IMR-90 (cell line): ENCODE data around the gene PELI3.

Experiments
- CHD1 ChIP-seq: IDR thresholded peaks from 2 replicates; pipeline ENCODE4 v1.6.1; 2012; ENCODE audit warnings: low read depth, low read length, improper control_type of control experiment
- CTCF ChIP-seq: conservative IDR thresholded peaks from 2 replicates; pipeline ENCODE4 v1.5.1; 2012; ENCODE audit warnings: mild to moderate bottlenecking, low read depth, low read length, improper control_type of control experiment
- ELK1 ChIP-seq: fragments of 150-350 bp; IDR thresholded peaks from 2 replicates; pipeline ENCODE4 v1.6.1; 2016; ENCODE audit warnings: low read depth, mild to moderate bottlenecking, low read length, moderate library complexity, borderline replicate concordance
- FOS ChIP-seq: fragments of 150-350 bp; IDR thresholded peaks from 2 replicates; pipeline ENCODE4 v1.6.1; 2016; ENCODE audit warnings: low read depth, low read length
- MAFK ChIP-seq: IDR thresholded peaks from 2 replicates; pipeline ENCODE4 v1.6.1; 2012; ENCODE audit warnings: low read depth, low read length, improper control_type of control experiment
- MXI1 ChIP-seq: IDR thresholded peaks from 2 replicates; pipeline ENCODE4 v1.6.1; 2012; ENCODE audit warnings: low read depth, mild to moderate bottlenecking, low read length, moderate library complexity, borderline replicate concordance
- NFE2L2 ChIP-seq: fragments of 150-350 bp; IDR thresholded peaks from 2 replicates; pipeline ENCODE4 v1.6.1; 2016; ENCODE audit warnings: low read depth, mild to moderate bottlenecking, low read length
- POLR2A ChIP-seq: IDR thresholded peaks from 2 replicates; pipeline ENCODE4 v1.6.1; 2012; ENCODE audit warnings: mild to moderate bottlenecking, low read depth, low read length
- SMC3 ChIP-seq: fragments of 150-350 bp; IDR thresholded peaks from 2 replicates; pipeline ENCODE4 v1.6.1; 2016; ENCODE audit warnings: low read depth, mild to moderate bottlenecking, antibody characterized with exemption, low read length, moderate library complexity
- USF2 ChIP-seq: fragments of 150-350 bp; IDR thresholded peaks from 2 replicates; pipeline ENCODE4 v1.6.1; 2017; ENCODE audit warnings: mild to moderate bottlenecking, antibody characterized with exemption, low read length, low read depth

- TF ChIP-seq CTCF (no peak), POLR2A (no peak), USF2 (no peak), SMC3 (no peak), ELK1 (no peak), CHD1 (no peak), MAFK (no peak), FOS (no peak), NFE2L2 (no peak), MXI1 (no peak)
These were observed 7.4 kb upstream of the PELI3 start for GRCh38 chr11:66459138-66459778.
